Inferior parietal cortex (tissue), 1 donor: Measurements from ENCODE around the gene AKR1A1.
"Not testable (repeated sequence)": the region's sequence is repeated elsewhere in the genome, so short reads cannot be mapped to it uniquely, and the experiment has no call there.

Experiments
- DNase-seq: peaks from one replicate; pipeline ENCODE4 v3.0.0-alpha.2; 2016; ENCODE audit errors: extremely low spot score

The AKR1A1 gene

DNA sequence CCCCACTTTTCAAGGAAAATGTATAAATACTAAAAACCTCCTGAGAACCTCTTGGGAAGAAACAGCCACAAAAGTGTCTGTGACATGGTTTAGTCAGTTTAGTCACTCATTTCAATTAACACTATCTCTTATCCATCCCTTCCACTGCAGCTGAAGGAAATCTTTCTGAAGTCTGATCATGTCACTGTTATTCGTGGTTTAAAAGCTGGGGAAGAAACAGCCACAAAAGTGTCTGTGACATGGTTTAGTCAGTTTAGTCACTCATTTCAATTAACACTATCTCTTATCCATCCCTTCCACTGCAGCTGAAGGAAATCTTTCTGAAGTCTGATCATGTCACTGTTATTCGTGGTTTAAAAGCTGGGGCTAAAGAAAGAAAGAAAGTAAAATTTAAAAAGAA is 27.1 kb upstream of the AKR1A1 start:
- DNase-seq, result not testable (repeated sequence)

DNA sequence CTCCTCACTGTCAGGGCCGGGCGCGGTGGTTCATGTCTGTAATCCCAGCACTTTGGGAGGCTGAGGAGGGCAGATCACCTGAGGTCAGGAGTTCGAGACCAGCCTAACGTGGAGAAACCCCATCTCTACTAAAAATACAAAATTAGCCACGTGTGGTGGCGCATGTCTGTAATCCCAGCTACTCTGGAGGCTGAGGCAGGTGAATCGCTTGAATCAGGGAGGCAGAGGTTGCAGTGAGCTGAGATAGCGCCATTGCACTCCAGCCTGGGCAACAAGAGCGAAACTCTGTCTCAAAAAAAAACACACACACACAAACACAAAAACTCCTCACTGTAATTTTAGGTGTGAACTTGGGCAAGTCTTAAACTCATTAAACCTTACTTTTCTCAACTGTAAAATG is 26.7 kb upstream of the AKR1A1 start:
- not testable (repeated sequence) for DNase-seq

DNA sequence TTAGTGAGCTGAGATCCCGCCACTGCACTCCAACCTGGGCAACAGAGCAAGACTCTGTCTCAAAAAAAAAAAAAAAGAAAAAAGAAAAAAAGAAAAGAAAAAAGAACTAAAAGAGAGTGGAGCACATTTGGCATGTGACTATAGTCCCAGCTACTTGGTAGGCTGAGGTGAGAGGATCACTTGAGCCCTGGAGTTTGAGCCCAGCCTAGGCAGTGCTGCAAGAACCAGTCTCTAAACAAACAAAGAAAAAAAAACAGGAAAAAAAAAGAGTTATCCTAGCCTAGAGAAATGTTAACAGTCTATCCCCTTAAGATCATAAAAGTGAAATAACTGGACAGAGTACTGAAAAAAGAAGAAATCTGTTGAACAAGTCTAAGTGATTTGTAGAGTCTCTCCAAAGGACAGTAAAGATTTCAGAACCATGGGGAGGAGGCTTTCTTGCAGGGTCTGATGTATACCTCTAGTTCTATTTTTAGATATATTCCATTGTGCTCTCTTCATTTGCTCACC is 24.4 kb upstream of the AKR1A1 start:
- no peak for DNase-seq

DNA sequence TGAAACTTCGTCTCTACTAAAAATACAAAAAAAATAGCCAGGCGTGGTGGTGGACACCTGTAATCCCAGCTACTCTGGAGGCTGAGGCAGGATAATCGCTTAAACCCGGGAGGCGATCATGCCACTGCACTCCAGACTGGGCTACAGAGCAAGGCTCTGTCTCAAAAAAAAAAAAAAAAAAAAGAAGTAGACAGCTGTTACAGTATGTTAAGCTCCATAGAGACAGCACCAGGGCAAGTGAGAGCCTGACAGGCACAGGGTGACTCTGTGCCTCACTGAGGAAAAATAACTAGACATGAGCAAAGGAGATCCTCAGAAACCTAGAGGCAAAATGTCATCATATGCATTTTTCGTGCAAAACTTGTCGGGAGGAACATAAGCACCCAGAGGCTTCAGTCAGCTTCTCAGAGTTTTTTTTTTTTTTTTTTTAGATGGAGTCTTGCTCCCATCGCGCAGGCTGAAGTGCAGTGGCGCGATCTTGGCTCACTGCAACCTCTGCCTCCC is 19.9 kb upstream of the AKR1A1 start:
- DNase-seq, result no peak

DNA sequence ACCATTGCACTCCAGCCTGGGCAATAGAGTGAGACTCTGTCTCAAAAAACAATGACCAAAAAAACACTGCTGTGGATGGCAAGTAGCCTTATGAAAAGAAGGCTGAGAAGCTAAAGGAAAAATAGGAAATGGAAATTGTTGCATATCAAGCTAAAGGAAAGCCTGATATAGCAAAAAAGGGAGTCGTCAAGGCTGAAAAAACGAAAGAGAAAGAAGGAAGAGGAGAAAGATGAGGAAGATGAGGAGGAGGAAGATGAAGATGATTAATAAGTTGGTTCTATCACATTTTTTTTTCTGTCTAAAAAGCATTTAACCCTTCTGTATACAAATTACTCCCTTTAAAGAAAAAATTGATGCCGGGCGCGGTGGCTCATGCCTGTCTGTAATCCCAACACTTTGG is 18.8 kb upstream of the AKR1A1 start:
- DNase-seq, result no peak

DNA sequence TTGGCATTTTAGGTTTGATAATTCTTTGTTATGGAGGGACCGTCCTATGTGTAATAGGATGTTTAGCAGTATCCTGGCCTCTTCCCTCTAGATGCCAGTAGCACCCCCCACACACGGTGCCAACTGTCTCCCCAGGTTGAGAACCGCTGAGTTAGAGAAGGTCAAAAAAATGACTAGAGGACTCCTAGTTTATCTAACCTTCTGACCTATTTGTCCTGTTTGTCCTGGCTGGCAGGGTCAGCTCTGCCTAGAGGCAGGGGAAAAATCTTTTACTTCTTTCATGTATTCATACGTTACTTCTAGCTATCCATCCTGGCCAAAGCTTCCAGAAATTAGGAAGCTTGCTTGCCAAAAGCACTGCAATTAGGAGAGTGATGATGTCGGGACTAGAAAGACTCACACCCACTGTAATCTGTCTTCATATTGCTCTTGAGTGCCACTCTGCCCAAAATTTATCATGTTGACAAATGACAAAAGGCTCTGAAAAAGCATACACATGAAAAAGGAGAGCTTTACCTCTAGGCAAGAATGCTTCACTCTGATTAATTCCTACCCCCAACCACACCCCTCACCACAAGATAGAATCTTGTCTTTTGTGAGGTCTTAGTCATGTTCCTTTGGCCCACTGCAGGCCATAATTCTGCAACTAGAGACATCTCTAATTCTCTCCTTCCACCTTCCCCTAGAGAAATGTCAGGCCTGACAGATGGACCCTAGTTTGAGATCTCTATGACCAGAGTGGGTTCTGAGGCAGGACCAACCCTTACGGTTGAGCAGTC is 14.4 kb upstream of the AKR1A1 start:
- DNase-seq, result no peak

DNA sequence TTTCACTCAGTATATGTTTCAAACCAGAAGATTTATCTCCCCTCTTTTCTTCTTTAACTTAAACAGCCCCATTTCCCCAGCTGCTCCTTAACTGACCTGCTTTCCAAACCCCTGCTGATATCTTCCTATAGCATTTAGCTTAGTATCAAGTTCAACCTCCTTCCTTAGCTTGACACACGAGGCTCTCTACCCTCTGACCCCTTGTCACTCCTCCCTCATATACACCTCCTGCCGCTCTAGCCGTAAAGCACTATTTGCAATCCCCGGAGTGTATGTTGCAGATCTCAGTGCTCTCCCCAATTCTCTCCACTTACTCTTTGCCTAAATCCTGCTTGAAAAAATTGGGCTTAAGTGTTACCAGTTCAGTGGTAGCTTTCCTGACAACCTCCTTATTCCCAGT is 13.7 kb upstream of the AKR1A1 start:
- DNase-seq, result no peak

DNA sequence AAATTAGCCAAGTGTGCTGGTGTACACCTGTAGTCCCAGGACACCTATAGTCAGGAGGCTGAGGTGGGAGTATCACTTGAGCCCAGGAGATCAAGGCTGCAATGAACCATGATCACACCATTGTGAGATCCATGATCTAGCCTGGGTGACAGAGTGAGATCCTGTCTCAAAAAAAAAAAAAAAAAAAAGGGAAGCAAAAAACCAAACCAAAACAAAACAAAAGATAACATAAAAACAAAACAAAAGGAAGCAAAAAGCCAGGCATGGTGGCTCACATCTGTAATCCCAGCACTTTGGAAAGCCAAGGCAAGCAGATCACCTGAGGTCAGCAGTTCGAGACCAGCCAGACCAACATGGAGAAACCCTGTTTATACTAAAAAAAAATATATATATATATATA is 9.4 kb upstream of the AKR1A1 start:
- no peak for DNase-seq

DNA sequence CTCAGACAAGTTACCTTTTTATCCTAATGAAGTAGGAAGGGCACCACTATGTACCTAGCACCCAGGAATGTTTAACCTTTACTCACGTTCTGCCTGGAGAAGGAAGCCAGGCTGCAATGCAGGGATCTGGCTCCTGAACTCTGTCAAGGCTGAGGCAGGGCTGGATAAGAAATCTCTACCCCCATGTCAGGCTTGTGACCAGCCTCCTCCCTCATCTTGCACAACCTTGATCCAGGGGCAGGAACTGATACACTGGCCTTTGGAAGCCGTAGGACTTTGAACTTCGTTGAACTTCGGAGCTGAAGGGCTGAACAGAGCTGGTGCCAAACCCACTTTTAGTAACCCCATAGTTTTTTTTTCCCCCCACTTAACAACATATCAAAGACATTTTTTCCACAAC is 8.0 kb upstream of the AKR1A1 start:
- DNase-seq, result no peak

DNA sequence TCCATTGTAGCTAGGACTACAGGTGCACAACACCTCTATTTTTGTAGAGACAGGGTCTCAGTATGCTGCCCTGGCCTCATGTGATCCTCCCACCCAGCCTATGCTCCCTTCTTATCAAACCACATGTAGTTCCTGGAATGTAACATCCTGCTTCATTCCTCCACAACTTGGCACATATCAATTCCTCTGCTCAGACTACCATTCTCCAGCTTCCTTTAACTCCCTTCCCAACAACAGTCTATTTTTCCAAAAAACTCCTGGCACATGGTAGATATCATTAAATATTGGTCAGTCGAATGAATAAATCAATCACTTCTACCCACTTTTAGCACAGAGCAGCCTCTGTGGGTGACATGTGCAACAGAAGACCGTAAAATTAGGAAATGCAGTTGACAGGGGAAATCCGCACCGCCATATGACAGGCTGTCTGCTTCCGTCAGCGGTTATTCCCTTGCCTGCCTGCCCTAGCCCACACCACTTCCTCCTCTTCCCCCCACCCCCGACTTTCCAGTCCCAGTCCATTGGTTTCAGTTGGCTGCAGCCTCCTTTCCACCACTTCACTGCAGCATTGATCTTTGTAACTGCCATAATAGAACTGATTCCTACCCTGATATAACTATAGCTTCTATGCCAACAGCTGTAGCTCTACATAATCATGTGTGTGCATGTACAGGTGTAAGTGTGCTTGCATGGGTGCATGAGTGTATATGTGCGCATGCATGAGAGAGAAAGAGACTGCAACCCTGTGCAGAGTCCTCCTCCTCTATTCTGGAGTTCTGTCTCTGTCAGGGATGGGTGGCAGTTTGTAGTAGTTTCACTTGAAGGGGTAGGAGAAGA is 6.8 kb upstream of the AKR1A1 start:
- no peak for DNase-seq

DNA sequence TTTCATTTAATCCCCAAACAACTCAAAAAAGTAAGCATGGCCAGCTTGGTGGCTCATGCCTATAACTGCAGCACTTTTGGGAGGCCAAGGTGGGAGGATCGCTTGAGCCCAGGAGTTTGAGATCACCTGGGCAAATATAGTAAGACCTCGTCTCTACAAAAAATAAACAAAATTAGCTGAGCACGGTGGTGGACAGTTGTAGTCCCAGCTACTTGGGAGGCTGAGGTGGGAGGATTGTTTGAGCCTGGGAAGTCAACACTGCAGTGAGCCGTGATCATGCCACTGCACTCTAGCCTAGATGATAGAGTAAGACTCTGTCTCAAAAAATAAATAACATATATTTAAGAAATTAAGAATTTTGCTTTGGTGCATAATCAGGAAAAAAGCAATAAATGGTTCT is 6.1 kb upstream of the AKR1A1 start:
- DNase-seq, result no peak

DNA sequence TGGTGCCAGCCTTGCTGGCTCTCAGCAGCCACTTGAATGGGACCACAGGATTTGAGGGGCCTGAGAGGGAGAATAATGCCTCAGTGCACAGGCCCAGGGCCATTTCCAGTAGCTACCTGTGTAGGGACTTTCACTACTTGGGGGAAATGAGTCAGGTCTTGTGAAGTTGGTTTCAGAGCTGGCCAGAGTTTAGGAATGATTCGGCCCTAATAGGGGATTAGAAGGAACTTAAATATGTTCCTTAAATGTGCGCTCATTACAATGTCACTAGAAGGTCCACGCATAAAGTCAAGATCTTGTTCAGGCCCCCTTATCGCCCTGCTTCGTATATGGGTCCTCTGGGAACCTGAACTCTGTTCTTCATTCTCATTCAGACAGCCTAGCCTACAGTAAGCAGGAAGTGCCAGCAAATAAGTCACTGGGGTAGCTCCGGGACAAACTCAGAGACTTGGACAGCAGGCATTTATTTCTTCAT is 5.6 kb upstream of the AKR1A1 start:
- no peak for DNase-seq

DNA sequence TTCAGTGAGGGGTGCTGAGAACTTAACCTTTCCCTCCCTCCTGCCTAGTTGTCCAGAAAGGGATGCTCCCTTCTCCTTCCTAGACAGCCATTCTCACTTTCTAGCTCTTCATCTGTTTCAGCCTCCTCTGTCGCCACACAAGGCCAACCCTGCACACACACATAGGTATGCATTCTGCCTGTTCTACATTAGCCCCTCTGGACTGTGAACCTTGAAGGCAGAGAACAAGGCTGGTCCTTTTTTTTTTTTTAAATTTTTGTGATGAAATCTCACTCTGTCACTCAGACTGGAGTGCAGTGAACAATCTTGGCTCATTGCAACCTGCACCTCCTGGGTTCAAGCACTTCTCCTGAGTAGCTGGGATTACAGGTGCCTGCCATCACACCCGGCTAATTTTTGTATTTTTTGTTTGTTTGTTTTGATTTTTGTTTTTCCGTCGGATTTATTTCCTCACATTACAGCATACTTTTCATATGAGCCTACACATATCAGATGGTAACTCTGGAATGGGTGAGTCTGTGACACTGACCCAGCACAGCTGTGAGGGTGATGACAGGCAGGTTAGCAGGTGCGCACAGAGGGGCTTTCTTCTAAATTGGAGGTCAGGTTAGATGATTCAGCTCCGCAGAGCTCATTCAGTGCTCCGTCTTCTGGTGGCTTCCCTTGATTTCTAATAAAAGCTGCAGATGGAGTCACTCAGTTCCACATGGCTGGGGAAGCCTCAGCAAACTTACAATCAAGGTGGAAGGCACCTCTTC is 4.9 kb upstream of the AKR1A1 start:
- no peak for DNase-seq

DNA sequence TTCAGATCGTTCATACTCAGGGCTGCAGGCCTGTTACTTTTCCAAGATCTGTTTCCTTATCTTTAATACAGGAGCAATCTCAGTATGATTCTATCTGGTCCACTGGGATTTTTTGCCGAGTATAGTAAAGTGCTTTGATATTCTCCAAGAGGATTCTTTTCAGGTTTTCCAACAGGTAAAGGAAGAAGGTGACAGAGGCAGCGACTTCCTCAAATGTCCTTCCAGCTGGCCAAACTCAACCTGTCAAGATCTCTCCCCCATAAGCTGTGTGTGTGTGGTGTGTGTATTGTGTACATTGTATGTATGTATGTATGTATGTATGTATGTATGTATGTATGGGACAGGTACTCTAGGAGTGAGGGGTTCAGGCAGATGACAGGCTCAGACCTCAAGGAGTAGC is 1.1 kb downstream of the AKR1A1 start:
- DNase-seq, result no peak

DNA sequence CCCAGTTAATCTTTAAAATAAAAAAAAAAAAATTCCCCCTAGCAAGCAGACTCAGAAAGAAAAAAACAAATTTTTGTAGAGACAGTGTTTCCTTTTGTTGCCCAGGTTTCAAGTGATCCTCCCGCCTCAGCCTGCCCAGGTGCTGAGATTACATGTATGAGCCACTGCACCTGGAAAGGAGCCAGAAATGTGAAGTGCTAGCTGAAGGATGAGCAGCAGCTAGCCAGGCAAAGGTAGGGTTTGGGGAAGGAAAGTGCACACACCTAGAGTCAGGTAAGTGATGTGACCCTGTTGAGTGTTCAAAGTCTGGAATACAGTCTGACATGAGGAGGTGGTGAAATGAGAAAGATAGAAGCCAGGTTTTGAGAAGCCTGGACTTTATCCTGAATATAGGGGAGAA is 1.7 kb downstream of the AKR1A1 start:
- DNase-seq, result no peak

DNA sequence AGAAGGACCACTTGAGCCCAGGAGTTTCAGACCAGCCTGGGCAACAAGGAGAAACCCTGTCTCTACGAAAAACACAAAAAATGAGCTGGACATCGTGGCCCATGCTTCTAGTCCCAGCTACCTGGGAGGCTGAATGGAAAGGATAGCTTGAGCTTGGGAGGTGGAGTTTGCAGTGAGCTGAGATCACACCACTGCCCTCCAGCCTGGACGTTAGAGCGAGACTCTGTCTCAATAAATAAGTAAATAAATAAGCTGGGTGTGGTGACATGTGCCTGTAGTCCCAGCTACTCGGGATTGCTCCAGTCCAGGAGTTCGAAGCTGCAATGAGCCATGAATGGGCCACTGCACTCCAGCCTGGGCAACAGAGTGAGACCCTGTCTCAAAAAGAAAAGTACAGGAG is 3.6 kb downstream of the AKR1A1 start:
- DNase-seq, result no peak

DNA sequence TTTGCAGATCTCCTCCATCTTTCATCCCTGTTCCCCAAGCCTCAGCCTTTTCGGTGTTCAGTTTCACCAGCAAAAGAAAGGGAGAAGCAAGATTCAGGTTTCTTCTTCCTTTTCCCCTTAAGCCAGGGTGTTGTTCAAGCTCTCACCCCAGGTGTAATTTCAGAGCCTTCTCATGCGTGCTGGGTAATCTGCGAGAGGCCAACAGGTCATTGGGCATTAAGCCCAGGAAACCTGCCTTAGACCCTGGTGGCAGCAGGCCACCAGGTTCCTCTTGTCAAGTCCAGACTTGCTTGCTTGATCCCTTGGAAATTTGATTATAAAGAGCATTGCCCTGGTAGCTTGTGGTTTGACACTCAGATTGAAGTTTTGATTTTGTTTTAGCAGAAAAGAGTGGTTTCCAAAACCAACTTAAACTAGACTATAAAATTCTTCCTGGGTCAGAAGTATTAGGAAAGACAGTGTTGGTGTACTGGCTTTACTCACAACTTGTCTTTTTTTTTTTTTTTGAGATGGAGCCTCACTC is 6.9 kb downstream of the AKR1A1 start:
- no peak for DNase-seq

DNA sequence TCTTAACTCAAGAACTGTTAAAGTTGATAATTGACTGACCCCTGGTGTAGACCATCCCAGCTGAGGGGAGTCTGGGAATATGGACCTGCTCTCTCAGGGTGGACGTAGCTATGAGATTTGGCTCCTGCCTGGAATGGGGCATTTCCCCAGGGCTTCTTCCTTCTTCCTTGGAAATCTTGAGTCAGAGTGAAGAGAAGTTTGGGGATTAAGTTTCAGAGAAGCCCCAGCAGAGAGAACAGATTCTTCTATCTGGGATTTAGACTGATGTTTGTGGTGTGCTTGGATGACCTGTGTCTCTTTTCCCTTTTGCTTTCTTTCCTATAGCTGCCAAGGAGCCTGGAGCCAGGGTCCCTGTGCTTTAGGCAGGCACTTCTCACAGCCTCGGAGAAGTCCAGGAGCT is 13.2 kb downstream of the AKR1A1 start:
- DNase-seq, result no peak

DNA sequence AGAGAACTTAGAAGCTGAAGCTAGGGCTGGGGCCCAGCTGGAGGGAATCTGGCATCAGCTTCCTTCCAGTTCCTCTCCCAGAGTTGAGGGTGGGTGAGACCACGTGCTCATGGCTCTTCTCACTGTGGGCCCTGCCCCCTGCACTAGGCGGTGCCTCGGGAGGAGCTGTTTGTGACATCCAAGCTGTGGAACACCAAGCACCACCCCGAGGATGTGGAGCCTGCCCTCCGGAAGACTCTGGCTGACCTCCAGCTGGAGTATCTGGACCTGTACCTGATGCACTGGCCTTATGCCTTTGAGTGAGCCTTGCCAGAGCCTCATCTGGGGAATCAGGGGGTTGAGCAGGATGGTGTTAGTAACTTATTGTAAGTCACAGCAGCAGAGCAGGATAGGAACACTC is 16.1 kb downstream of the AKR1A1 start:
- no peak for DNase-seq

DNA sequence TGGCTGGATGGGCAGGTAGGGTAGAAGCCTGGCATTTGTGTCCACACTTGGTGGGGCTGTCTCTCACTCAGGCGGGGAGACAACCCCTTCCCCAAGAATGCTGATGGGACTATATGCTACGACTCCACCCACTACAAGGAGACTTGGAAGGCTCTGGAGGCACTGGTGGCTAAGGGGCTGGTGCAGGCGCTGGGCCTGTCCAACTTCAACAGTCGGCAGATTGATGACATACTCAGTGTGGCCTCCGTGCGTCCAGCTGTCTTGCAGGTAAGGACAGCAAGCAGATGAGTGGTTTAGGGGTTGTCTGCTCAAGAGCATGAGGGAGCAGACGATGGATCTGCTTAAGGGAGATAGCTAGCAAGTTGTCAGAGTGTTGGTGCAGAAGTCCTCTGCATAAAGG is 17.3 kb downstream of the AKR1A1 start:
- DNase-seq, result no peak

DNA sequence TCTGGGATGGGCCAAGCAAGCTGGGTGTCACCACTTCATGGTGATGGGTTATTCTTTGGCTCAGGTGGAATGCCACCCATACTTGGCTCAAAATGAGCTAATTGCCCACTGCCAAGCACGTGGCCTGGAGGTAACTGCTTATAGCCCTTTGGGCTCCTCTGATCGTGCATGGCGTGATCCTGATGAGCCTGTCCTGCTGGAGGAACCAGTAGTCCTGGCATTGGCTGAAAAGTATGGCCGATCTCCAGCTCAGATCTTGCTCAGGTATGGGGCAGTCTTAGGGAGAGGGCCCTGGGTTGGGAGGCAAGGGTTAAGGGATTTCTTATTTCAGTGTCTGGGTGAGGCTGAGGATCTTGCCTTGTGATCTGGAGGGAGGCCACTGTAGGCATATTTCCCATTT is 17.8 kb downstream of the AKR1A1 start:
- no peak for DNase-seq

DNA sequence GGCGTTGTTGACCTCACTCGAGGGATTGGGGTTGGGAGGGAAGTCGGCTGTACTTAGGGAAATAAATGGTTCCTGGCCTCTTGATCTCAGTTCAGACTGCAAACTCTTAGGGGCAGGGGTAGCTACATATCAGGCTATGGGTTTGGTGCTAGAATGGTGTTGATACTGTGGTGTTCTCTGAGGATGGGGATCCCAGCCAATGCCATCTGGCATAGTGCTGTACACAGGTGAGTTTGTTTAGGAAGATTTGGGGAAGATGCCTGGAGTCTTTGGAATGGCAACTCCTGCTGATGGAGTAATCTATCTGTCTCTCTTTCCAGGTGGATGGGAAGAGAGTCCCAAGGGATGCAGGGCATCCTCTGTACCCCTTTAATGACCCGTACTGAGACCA is 18.9 kb downstream of the AKR1A1 start:
- DNase-seq, result no peak
